ENCODE results near the gene PIKFYVE. TPM values are rescaled to one million over a fixed set of nuclear protein-coding genes. Genes with fewer than 3 reads are reported as not detected.

The PIKFYVE gene
- total and polyA plus RNA-seq, 4 donors, result 5.7 to 46.9 (median 17.3) TPM

DNA sequence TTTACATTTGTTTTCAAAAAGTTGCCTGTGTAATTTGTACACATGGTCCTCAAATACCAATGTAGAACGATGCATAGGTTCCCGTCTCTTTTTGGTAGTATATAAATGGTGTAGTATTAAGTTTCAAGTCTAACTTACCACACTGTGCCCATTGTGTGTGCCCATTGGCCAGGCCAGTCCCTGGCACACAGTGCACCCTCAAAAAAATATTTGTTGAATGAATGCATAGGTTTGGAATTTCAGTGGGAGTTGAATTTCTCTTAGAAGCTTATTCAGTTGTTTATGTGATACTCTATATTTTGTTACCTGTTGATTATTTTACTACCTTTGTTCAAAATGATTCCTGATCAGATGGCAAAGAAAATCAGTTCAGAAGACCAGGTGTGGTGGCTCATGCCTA lies 41.3 kb upstream of the PIKFYVE start:
- no peak overlapping the region for H3K27ac ChIP-seq (ENCODE audit: low read depth in 1 of 2, low read length in 1 of 2)
- 81 to 87% methylated on average over 2 of the region's 2 CpGs for WGBS, 2 donors

DNA sequence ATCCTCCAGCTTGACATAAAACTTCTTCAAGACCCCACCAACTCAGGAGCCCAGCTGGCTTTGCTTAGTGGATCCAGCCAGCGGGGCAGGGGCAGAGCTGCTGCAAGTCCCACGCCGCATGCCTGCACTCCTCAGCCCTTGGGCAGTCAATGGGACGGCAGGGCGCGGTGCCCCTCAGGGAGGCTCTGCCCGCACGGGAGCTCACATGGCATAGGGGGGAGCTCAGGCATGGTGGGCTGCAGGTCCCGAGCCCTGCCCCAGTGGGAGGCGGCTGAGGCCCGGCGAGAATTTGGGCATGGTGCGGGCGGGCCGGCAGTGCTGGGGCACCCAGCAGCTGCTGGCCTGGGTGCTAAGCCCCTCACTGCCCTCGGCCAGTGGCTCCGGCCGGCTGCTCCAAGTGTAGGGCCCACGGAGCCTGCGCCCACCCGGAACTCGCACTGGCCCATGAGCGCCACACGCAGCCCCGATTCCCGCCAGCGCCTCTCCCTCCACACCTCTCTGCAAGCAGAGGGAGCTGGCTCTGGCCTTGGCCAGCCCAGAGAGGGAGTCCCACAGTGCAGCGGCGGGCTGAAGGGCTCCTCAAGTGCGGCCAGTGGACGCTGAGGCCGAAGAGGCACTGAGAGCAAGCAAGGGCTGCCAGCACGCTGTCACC lies 38.3 kb upstream of the PIKFYVE start:
- ATAC-seq (ENCODE audit: insufficient read depth, low FRiP score) (no peak), DNase-seq (no peak)
- H3K4me1 ChIP-seq (ENCODE audit: control insufficient read depth in 5 of 5, insufficient read depth in 5 of 5, low read length in 5 of 5), result no peaks in the 10 kb centered on the region
- no peaks in the 10 kb centered on the region for H3K9me3 ChIP-seq (ENCODE audit: control insufficient read depth in 4 of 4, insufficient read depth in 3 of 4, low read length in 3 of 4)
- no peaks in the 10 kb centered on the region for H3K27me3 ChIP-seq (ENCODE audit: control insufficient read depth in 3 of 3, insufficient read depth in 3 of 3, low read length in 2 of 3)
- WGBS, 2 donors, result 92 to 95% methylated on average over 33 of the region's 33 CpGs
- H3K9ac ChIP-seq (ENCODE audit: insufficient read depth in 1 of 2, low read length in 2 of 2), result no peak overlapping the region
- no peak overlapping the region for H3K4me3 ChIP-seq
- no peak overlapping the region for H3K27ac ChIP-seq (ENCODE audit: low read depth in 1 of 2, low read length in 1 of 2)
- no peaks in the 10 kb centered on the region for H3K36me3 ChIP-seq (ENCODE audit: control insufficient read depth in 4 of 4, insufficient read depth in 4 of 4, low read length in 4 of 4)
- TF ChIP-seq, protein P1, sequence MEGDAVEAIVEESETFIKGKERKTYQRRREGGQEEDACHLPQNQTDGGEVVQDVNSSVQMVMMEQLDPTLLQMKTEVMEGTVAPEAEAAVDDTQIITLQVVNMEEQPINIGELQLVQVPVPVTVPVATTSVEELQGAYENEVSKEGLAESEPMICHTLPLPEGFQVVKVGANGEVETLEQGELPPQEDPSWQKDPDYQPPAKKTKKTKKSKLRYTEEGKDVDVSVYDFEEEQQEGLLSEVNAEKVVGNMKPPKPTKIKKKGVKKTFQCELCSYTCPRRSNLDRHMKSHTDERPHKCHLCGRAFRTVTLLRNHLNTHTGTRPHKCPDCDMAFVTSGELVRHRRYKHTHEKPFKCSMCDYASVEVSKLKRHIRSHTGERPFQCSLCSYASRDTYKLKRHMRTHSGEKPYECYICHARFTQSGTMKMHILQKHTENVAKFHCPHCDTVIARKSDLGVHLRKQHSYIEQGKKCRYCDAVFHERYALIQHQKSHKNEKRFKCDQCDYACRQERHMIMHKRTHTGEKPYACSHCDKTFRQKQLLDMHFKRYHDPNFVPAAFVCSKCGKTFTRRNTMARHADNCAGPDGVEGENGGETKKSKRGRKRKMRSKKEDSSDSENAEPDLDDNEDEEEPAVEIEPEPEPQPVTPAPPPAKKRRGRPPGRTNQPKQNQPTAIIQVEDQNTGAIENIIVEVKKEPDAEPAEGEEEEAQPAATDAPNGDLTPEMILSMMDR (IDR thresholded peaks at IDR 0.05; ENCODE audit: control extremely low read depth, extremely low read depth), result no peak

More for the DNA sequence above, 41.3 kb upstream of the PIKFYVE start:
- no peak overlapping the region for H3K4me3 ChIP-seq
- TF ChIP-seq, protein P1 (IDR thresholded peaks at IDR 0.05; ENCODE audit: control extremely low read depth, extremely low read depth), result no peak
- no peak overlapping the region for H3K9ac ChIP-seq (ENCODE audit: insufficient read depth in 1 of 2, low read length in 2 of 2)
- no peaks in the 10 kb centered on the region for H3K36me3 ChIP-seq (ENCODE audit: control insufficient read depth in 4 of 4, insufficient read depth in 4 of 4, low read length in 4 of 4)
- peaks cover 0 to 3% (median 0%) of the 10 kb centered on the region in 4 donors for H3K9me3 ChIP-seq (ENCODE audit: control insufficient read depth in 4 of 4, insufficient read depth in 3 of 4, low read length in 3 of 4)
- no peaks in the 10 kb centered on the region for H3K27me3 ChIP-seq (ENCODE audit: control insufficient read depth in 3 of 3, insufficient read depth in 3 of 3, low read length in 2 of 3)
- no peaks in the 10 kb centered on the region for H3K4me1 ChIP-seq (ENCODE audit: control insufficient read depth in 5 of 5, insufficient read depth in 5 of 5, low read length in 5 of 5)
- DNase-seq (no peak), ATAC-seq (ENCODE audit: insufficient read depth, low FRiP score) (no peak)

DNA sequence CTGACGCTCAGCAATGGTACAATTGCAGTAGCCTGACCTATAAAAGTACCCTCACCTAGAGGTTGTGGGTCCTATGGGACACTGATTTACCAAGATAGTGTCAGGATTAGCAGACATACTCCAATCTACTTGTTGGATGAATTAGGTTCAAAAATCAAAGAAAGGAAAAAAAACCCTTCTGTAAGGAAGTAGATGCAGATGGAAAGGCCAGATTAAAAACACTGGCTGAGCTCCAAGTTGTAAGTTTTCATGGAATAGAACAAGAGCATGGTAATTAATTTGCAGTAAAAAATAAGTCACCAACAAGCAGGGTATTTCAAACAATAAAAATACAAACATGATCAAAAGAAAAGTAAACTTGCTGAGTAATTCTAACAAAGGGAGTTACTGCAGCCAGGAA lies 37.6 kb upstream of the PIKFYVE start:
- 46 to 51% methylated on average over 1 of the region's 1 CpG for WGBS, 2 donors
- no peak for ATAC-seq (ENCODE audit: insufficient read depth, low FRiP score)

More for the DNA sequence above, 37.6 kb upstream of the PIKFYVE start:
- DNase-seq, result no peak
- Histone ChIP-seq H3K27me3 (ENCODE audit: control insufficient read depth in 3 of 3, insufficient read depth in 3 of 3, low read length in 2 of 3) (no peaks in the 10 kb centered on the region), H3K9me3 (ENCODE audit: control insufficient read depth in 4 of 4, insufficient read depth in 3 of 4, low read length in 3 of 4) (no peaks in the 10 kb centered on the region), H3K9ac (ENCODE audit: insufficient read depth in 1 of 2, low read length in 2 of 2) (no peak overlapping the region), H3K27ac (ENCODE audit: low read depth in 1 of 2, low read length in 1 of 2) (no peak overlapping the region), H3K4me3 (no peak overlapping the region), H3K36me3 (ENCODE audit: control insufficient read depth in 4 of 4, insufficient read depth in 4 of 4, low read length in 4 of 4) (no peaks in the 10 kb centered on the region), H3K4me1 (ENCODE audit: control insufficient read depth in 5 of 5, insufficient read depth in 5 of 5, low read length in 5 of 5) (no peaks in the 10 kb centered on the region)
- TF ChIP-seq, protein P1 (IDR thresholded peaks at IDR 0.05; ENCODE audit: control extremely low read depth, extremely low read depth), result no peak
